Immature natural killer cell (primary cell): ENCODE results near the gene MCOLN1. TPM values are rescaled to one million over a fixed set of nuclear protein-coding genes. Genes with fewer than 3 reads are reported as not detected.

Source experiments
- DNase-seq, 3 donors: peaks; one replicate each; pipeline ENCODE4 v3.0.0; 2022; ENCODE audit warnings: mixed read lengths in 1 of 3
- H3K27ac Mint-ChIP-seq, 6 donors: one replicate each; pipeline ENCODE4 v1.8.0; 2020; ENCODE audit warnings: mixed read lengths in 6 of 6, mild to moderate bottlenecking in 5 of 6, inconsistent platforms in 4 of 6, moderate library complexity in 3 of 6
- H3K27me3 Mint-ChIP-seq, 3 donors: one replicate each; pipeline ENCODE4 v1.8.0; 2020 to 2021; ENCODE audit warnings: low read depth in 3 of 3, mild to moderate bottlenecking in 3 of 3, mixed read lengths in 3 of 3, moderate library complexity in 3 of 3, inconsistent platforms in 1 of 3
- H3K36me3 Mint-ChIP-seq, 3 donors: one replicate each; pipeline ENCODE4 v1.8.0; 2020; ENCODE audit warnings: mixed read lengths in 3 of 3, inconsistent platforms in 2 of 3, mild to moderate bottlenecking in 2 of 3
- H3K4me1 Mint-ChIP-seq, 2 donors: one replicate each; pipeline ENCODE4 v1.8.0; 2020; ENCODE audit warnings: inconsistent platforms in 2 of 2, mild to moderate bottlenecking in 2 of 2, mixed read lengths in 2 of 2, moderate library complexity in 1 of 2
- H3K4me3 Mint-ChIP-seq, 5 donors: one replicate each; pipeline ENCODE4 v1.8.0; 2020; ENCODE audit warnings: mild to moderate bottlenecking in 5 of 5, mixed read lengths in 5 of 5, inconsistent platforms in 3 of 5, moderate library complexity in 3 of 5
- H3K9me3 Mint-ChIP-seq, 6 donors: one replicate each; pipeline ENCODE4 v1.8.0; 2020; ENCODE audit warnings: mild to moderate bottlenecking in 6 of 6, mixed read lengths in 6 of 6, inconsistent platforms in 4 of 6, moderate library complexity in 3 of 6
- polyA plus RNA-seq, 3 donors: library from polyadenylated mRNA; unstranded; fragments of 300-500 nt; fragmentation: Illumina TruSeq; gene quantifications; one replicate each; pipeline ENCODE4 v1.2.3, GENCODE V29; 2021

Gene MCOLN1
- polyA plus RNA-seq, 3 donors from 2014 or later: 6.6 to 17.1 (median 9.5) TPM

DNA sequence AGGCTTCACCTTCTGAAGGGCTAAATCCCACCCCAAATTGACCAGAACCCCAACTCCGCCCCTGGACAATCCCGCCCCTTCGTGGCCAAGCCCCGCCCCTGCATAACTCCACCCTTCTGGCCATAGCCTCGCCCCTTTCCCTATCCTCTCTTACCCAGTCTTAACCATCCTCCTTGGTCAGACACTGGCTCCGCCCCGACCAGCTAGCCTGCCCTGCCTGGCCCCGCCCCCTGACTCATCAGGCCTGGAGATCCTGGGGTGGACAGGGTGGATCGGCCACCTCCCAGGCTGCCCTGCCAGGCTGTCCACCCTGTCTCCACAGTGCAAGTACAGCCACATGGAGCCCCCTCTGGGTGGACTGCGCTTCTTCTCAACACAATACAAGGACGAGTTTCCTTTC is 14.5 kb upstream of the MCOLN1 start:
- Mint-ChIP-seq H3K9me3 (no peaks in the 10 kb centered on the region), H3K4me3 (no peak overlapping the region), H3K27ac (no peak overlapping the region), H3K4me1 (peaks cover 6 to 10% of the 10 kb centered on the region in 2 donors), H3K36me3 (no peaks in the 10 kb centered on the region), H3K27me3 (peaks cover 2 to 21% (median 13%) of the 10 kb centered on the region in 3 donors)
- no peak for DNase-seq

DNA sequence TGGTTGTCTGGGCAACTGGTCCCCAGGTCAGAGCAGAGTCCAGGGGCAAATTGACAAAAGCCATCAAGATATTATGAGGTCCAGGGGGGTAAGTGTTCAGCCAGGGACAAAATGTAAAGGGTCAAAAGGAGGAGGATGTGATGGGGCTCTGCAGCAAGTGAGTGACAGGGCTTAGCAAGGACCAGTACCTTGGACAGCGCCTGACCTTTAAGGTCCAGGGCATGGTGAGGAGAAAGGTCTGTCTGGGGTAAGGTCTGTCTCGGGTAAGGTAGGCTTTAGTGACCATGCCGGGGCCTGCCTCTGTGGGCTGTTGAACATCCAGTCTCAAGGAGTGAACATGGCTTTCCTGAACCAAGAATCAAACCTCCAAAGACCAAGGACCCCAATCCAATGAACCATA is 12.8 kb upstream of the MCOLN1 start:
- DNase-seq: no peak
- Mint-ChIP-seq H3K27ac (no peak overlapping the region), H3K4me3 (no peak overlapping the region), H3K36me3 (no peaks in the 10 kb centered on the region), H3K9me3 (no peaks in the 10 kb centered on the region), H3K27me3 (peaks cover 2 to 24% (median 11%) of the 10 kb centered on the region in 3 donors), H3K4me1 (peaks cover 6 to 10% of the 10 kb centered on the region in 2 donors)

DNA sequence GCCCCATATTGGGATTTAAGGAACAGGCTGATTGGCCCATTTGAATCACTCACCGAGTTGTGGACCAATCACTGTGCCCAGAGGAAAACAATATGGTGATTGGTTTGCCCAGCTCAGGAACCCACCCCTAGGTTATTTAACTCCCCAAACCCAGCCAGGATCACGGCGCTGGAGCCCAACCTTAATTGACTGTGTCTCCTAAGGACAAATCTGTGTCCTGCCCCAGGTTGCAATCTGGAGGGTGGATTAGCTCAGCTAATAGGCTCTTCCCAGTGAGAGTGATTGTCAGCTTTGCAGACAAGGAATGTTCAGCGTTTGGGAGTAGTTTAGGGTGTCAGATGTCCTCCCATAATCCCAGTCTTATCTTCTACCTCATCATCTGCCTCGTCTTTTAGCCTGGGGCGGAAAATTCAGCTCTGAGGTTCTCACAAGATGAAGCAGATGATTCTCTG is 10.0 kb upstream of the MCOLN1 start:
- Mint-ChIP-seq H3K36me3 (no peaks in the 10 kb centered on the region), H3K4me1 (peaks cover 16 to 18% of the 10 kb centered on the region in 2 donors), H3K27me3 (peaks cover 2 to 18% (median 7%) of the 10 kb centered on the region in 3 donors), H3K27ac (no peak overlapping the region), H3K4me3 (no peak overlapping the region), H3K9me3 (no peaks in the 10 kb centered on the region)
- DNase-seq: no peak

DNA sequence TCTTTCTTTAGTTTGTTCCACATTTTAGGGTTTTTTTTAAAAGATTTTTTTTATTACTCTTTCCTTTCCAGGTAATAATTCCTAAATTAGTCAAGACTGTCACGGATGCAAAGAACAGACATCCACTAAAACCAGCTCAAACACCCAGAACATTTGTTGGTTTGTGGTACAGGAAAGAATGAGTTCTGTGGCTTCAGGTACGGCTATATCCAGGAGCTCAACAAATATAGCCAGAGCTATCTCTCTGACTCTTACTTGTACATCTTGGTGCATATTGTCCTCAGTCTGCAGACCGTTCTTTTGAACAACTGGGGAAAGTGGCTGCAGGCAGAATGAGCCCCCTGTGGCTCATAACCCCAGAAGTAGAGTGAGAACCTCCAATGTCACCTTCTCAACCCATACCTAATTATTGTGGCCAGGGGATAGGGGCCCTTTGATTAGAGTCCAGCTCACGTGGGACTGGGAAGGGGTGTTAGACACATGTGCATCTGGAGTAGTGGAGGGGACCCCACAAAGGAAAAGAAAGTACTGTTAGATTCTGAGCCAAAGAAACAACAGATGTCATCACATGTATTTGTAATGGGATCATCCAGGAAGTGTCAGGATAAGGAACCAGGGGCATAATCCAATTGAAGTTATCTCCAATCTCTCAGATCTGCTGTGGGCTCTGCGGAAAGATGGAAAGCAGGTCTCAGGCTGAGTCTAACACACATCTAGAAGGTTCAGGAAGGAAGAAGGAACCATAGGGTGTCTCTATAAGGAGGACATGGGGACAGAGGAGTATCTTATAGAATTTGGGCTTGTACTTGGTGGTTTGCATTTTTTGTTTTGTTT is 8.4 kb upstream of the MCOLN1 start:
- Mint-ChIP-seq H3K36me3 (no peaks in the 10 kb centered on the region), H3K27ac (peak overlapping the region in 2 of 6 donors; percentile 24 to 64), H3K4me1 (peaks cover 20 to 21% of the 10 kb centered on the region in 2 donors), H3K9me3 (no peaks in the 10 kb centered on the region), H3K27me3 (peaks cover 3 to 18% (median 4%) of the 10 kb centered on the region in 3 donors), H3K4me3 (peak overlapping the region; percentile 10 to 51 (median 22))
- no peak for DNase-seq

DNA sequence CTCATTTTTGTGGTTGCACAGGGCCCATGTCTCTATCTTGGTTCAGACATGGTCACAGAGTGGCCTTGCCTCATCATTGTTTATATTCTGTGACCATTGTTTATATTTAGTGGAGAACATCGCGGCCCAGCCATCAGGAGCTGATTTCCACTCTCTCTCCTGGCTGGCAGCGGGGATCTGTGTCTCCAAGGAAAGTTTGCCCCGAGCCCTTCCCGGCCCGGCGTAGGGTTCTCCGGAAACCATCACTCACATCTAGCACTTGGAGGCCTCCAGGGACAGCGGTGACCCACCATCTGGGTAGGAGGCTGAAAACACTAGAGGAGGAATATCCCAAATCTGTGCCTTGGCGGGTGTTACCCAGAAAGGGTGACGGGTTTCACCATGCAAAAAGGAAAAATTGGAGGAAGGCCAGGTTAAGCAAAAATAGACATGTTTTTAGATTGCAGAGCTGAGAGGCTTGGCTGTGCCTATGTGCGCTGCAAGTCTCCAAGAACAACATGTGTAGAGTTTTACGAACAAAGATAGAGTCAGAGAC is 7.2 kb upstream of the MCOLN1 start:
- no peaks in the 10 kb centered on the region for H3K36me3 Mint-ChIP-seq
- H3K9me3 Mint-ChIP-seq: no peaks in the 10 kb centered on the region
- H3K27ac Mint-ChIP-seq: peak overlapping the region in 5 of 6 donors; percentile 46 to 91 (median 71)
- peaks cover 20 to 21% of the 10 kb centered on the region in 2 donors for H3K4me1 Mint-ChIP-seq
- peak overlapping the region; percentile 83 to 99 (median 86) for H3K4me3 Mint-ChIP-seq
- H3K27me3 Mint-ChIP-seq: peaks cover 0 to 13% (median 3%) of the 10 kb centered on the region in 3 donors
- no peak for DNase-seq

DNA sequence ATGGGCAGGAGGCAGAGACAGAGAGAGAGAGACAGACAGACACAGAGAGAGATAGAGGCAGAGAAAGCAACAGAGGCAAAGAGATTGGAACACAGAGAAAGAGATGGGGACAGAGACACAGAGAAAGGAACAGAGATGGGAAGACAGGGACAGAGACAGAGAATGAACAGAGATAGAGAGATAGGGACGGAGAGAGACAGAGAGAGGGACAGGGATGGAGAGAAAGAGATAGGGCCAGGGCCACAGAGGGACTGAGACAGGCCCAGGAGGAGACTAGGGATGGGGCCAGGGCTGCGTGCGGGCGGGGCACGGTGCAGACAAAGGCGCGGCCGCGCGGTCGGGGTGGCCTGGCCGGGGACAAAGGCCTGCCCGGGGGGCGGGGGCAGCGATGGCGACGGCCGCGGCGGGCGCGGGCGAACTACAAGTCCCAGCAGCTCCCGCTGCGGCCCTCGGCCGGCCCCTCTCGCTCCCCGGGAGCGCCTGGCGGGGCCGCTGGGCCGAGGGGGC is 6.7 kb upstream of the MCOLN1 start, which contains the start of gene ZNF358:
TSS of gene ZNF358 (plus strand) at position 459 of the 507 bp plus-strand sequence. CDS start 3,140 bp downstream, outside the sequence.
- H3K4me3 Mint-ChIP-seq: peak within 1 kb of the TSS; percentile 83 to 99 (median 86)
- H3K4me1 Mint-ChIP-seq: peaks cover 20 to 21% of the 10 kb centered on the region in 2 donors
- H3K27ac Mint-ChIP-seq: peak within 1 kb of the TSS; percentile 46 to 91 (median 73)
- peak; percentile 40 to 47 (median 46) for DNase-seq
- H3K27me3 Mint-ChIP-seq: peaks cover 0 to 13% (median 3%) of the 10 kb centered on the region in 3 donors
- H3K36me3 Mint-ChIP-seq: no peaks in the 10 kb centered on the region
- no peaks in the 10 kb centered on the region for H3K9me3 Mint-ChIP-seq

DNA sequence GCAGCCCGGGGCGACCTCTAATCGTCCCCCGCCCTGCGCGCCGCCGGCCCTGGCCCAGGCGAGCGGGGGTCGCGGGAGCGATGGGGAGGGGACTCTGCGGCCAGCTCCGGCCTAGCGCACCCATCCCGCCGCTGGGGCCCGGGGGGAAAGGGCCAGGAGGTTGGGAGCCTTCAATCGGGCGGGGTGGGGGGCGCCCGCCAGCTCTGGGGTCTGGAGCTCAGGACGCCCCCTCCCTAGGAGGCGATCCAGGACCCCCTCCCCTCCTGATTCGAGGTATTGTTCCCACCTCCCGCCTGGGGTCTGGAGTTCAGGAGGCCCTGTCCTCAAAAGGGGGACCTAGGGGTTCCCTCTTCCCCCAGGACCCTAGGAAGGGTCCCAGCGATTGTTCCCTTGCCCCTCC is 6.1 kb upstream of the MCOLN1 start:
- Mint-ChIP-seq H3K27me3 (peaks cover 0 to 13% (median 3%) of the 10 kb centered on the region in 3 donors), H3K9me3 (no peaks in the 10 kb centered on the region), H3K4me1 (peaks cover 21 to 22% of the 10 kb centered on the region in 2 donors), H3K4me3 (peak overlapping the region; percentile 69 to 83 (median 79)), H3K27ac (peak overlapping the region in 2 of 6 donors; percentile 57 to 79), H3K36me3 (no peaks in the 10 kb centered on the region)
- DNase-seq: no peak

DNA sequence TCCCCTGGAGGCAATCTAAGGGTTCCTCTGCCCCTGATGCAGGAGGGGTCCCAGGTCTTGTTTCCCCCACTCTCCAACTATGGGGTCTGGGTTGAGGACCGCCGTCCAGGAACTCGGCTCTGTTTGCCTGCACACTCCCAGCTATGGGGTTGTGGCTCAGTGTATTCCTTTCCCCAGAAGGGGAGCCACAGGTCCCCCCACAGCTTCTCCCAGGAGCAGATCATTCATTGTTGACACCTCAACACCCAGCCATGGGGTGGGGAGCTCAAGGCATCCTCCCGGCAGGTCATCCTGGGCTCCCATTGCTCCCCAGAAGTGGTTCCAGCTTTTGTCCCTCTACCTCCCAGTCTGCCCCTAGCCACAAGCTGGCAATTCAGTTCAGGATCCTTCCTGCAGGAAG is 5.5 kb upstream of the MCOLN1 start:
- Mint-ChIP-seq H3K27me3 (peaks cover 1 to 13% (median 4%) of the 10 kb centered on the region in 3 donors), H3K27ac (peak overlapping the region in 3 of 6 donors; percentile 49 to 79 (median 57)), H3K4me3 (peak overlapping the region; percentile 69 to 83 (median 79)), H3K4me1 (peaks cover 23 to 28% of the 10 kb centered on the region in 2 donors), H3K9me3 (no peaks in the 10 kb centered on the region), H3K36me3 (no peaks in the 10 kb centered on the region)
- DNase-seq: no peak

DNA sequence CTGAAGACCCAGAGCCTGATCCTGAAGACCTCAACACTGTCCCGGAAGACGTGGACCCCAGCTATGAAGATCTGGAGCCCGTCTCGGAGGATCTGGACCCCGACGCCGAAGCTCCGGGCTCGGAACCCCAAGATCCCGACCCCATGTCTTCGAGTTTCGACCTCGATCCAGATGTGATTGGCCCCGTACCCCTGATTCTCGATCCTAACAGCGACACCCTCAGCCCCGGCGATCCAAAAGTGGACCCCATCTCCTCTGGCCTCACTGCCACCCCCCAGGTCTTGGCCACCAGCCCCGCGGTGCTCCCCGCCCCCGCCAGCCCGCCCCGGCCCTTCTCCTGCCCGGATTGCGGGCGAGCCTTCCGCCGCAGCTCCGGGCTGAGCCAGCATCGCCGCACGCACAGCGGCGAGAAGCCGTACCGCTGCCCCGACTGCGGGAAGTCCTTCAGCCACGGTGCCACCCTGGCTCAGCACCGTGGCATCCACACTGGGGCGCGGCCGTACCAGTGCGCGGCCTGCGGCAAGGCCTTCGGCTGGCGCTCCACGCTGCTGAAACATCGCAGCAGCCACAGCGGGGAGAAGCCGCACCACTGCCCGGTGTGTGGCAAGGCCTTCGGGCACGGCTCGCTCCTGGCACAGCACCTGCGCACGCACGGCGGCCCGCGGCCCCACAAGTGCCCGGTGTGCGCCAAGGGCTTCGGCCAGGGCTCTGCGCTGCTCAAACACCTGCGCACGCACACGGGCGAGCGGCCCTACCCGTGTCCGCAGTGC is 2.9 kb upstream of the MCOLN1 start:
- H3K4me1 Mint-ChIP-seq: peaks cover 34 to 35% of the 10 kb centered on the region in 2 donors
- H3K27ac Mint-ChIP-seq: no peak overlapping the region
- H3K9me3 Mint-ChIP-seq: no peaks in the 10 kb centered on the region
- peak overlapping the region in 1 of 5 donors; percentile 44 for H3K4me3 Mint-ChIP-seq
- peaks cover 7 to 15% (median 14%) of the 10 kb centered on the region in 3 donors for H3K27me3 Mint-ChIP-seq
- DNase-seq: no peak
- no peaks in the 10 kb centered on the region for H3K36me3 Mint-ChIP-seq

DNA sequence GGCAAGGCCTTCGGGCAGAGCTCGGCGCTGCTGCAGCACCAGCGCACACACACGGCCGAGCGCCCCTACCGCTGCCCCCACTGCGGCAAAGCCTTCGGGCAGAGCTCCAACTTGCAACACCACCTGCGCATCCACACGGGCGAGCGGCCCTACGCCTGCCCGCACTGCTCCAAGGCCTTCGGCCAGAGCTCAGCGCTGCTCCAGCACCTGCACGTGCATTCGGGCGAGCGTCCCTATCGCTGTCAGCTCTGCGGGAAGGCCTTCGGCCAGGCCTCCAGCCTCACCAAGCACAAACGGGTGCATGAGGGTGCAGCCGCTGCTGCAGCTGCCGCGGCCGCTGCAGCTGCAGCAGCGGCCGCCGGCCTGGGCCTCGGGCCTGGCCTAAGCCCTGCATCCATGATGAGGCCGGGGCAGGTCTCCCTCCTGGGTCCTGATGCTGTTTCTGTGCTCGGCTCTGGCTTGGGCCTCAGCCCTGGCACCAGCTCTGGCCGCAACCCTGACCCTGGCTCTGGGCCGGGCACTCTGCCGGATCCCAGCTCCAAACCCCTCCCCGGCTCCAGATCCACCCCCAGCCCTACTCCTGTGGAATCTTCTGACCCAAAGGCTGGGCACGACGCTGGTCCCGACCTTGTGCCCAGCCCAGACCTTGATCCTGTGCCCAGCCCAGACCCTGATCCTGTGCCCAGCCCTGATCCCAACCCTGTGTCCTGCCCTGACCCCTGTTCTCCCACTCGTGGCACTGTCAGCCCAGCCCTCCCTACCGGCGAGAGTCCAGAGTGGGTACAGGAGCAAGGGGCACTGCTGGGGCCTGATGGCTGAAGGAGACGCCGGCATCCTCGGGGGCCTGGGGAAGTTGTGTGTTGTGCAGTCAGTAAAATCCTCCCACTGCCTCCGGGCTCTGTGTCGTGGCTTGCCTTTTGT is 2.0 kb upstream of the MCOLN1 start:
- Mint-ChIP-seq H3K4me3 (no peak overlapping the region), H3K27ac (no peak overlapping the region), H3K4me1 (peaks cover 31 to 32% of the 10 kb centered on the region in 2 donors), H3K27me3 (peaks cover 7 to 13% (median 8%) of the 10 kb centered on the region in 3 donors), H3K9me3 (no peaks in the 10 kb centered on the region), H3K36me3 (no peaks in the 10 kb centered on the region)
- DNase-seq: no peak

DNA sequence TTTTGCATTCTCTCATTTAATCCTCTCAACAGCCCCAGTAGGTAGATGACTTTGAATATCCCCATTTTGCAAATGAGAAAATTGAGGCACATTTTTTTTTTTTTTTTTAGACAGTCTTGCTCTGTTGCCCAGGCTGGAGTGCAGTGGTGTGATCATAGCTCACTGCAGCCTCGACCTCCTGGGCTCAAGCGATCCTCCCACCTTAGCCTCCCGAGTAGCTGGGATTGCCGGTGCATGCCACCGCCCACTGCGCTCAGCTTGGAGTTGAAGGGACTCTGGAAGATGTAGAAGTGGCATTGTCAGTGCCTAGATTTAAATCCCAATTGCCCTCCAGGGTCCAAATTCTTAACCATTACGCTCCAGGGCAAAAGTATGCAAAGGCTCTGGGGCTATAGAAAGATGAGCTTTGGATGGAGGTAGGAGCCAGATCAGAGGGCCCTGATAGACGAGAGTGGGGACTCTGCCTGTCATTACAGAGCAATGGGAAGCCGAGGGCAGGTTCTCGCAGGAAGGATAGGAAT is 813 bp upstream of the MCOLN1 start:
- Mint-ChIP-seq H3K9me3 (no peaks in the 10 kb centered on the region), H3K27me3 (peaks cover 5 to 13% (median 7%) of the 10 kb centered on the region in 3 donors), H3K4me1 (peaks cover 26% of the 10 kb centered on the region in 2 donors), H3K4me3 (peak overlapping the region; percentile 74 to 93 (median 88)), H3K36me3 (no peaks in the 10 kb centered on the region), H3K27ac (peak overlapping the region in 5 of 6 donors; percentile 14 to 86 (median 76))
- DNase-seq: no peak

DNA sequence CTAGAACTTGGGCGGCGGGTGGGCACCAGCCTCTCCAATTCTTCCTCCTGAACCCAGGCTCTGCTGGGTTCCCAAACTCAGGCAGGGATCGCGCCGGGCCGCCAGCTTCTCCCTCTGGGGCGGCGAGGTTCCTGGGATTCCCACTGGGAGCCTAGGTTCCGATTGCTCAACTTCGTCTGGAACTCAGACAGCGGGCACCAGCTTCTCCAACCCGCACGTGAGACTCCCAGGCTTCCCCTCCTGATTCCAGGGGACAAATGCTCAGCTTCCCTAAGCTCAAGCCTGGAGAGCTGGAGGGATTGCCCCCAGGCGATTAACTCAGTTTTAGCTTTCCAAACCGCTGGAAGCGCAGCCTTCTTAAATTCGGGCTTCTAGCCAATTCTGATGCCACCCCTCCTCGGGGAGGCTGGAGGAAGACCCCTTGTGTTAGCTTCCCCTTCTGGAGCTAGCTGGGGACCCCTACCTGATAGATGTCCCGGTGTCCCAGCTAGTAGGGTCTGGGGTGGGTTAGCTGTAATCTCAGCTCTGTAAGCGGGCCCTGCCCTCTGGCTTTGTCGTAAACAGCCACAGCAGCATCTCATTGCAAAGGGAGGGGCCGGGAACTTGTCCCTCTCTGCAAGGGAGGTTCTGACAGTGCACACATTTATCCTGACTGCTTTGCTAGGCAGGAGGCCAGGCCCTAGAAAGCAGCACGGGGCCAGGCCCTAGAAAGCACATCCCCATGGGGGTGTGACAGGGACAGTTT is 671 bp downstream of the MCOLN1 start:
- peaks cover 5 to 12% (median 7%) of the 10 kb centered on the region in 3 donors for H3K27me3 Mint-ChIP-seq
- H3K9me3 Mint-ChIP-seq: no peaks in the 10 kb centered on the region
- peak overlapping the region; percentile 53 to 77 (median 65) for H3K4me3 Mint-ChIP-seq
- H3K27ac Mint-ChIP-seq: peak overlapping the region in 1 of 6 donors; percentile 19
- H3K4me1 Mint-ChIP-seq: peaks cover 14 to 15% of the 10 kb centered on the region in 2 donors
- no peaks in the 10 kb centered on the region for H3K36me3 Mint-ChIP-seq
- DNase-seq: no peak
